ENCODE data around the gene DBNDD1.
"Not testable (repeated sequence)": the region's sequence is repeated elsewhere in the genome, so short reads cannot be mapped to it uniquely, and the experiment has no call there.

Gene DBNDD1

GRCh38 chr16:90011508-90011819, 7.8 kb downstream of the DBNDD1 start:
- TF ChIP-seq ZNF274 (IDR thresholded peaks at IDR 0.05; ENCODE audit: low read depth, low read length), result no peak
- no peak overlapping the region for H3K4me3 ChIP-seq (ENCODE audit: low read length)

DNA sequence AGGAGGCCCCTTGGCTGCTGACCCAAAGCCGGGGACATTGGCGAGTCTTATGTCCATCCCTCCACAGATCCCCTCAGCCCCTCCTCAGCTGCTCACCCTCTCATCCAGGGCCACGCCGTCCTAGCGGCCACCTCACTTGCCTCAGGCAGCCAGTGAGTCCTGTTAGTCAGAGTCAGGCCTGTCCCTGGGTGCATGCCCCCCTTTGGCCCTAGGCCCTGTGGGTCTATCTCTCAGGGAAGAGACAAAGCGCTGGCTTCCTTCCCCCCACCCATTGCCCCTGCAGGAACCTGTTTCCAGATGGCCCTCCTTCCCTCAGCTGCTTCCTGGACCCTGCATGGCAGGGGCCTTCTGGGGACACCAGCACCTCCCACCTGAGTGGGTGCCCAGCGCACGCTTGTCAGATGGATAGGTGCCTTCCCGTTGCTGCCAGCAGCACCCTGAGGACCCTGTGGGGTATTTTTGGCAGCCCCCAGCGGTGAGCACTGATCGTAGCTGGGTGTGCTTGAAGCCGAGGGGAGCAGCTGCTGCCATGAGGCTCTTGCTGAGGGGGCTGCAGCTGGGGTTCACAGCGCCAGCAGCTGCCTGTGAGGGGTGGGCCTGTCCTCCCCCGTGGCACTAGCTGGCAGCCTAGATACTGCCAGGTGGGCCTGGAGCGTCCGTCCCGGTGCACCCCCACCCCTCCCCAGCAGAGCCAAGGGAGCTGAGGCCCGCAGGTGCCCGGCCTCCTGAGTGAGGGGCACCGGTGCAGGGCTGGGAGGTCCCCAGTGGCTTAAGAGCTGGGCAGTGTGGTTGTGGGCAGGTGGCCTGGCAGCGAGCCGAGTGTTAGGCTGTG, 8.4 kb downstream of the DBNDD1 start:
- no peak overlapping the region for H3K4me3 ChIP-seq (ENCODE audit: low read length)
- TF ChIP-seq ZNF274 (IDR thresholded peaks at IDR 0.05; ENCODE audit: low read depth, low read length), result no peak

DNA sequence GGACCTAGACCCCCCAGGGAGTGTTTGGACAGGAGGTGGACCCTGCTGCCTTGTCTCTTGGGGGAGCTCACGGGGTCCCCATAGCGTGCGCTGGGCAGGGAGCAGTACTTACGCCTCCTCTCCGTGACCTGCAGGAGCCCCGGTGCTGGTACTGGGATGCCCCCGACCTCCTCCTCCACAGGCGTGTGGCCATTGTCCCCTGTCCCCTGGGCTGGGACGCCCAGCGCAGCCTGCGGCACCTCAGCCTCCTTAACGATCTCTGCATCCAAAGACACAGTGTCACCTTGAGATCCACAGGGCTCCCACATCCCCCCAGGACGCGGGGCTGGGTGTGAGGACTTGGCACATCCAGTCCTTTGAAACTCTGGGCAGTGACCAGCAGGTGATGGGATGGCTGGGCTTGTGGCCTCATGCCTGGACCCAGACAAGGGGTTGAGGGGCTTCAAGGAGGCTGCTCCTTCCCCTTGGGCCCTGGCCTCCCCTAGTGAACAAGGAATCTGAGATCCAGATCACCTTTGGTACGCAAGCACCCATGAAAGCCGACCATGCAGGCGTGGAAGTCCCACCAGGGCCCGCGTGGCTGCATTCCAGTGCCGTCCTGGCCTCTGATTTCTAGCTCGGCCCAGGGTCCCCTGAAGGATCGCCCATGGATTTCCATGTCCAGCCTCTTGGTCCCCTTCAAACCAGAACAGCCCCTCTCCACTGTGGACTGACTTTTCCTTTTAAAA, 9.9 kb downstream of the DBNDD1 start:
- no peak overlapping the region; the same call in 1 of the 2 replicates for H3K4me3 ChIP-seq (ENCODE audit: low read length)
- TF ChIP-seq ZNF274 (IDR thresholded peaks at IDR 0.05; ENCODE audit: low read depth, low read length), result no peak

DNA sequence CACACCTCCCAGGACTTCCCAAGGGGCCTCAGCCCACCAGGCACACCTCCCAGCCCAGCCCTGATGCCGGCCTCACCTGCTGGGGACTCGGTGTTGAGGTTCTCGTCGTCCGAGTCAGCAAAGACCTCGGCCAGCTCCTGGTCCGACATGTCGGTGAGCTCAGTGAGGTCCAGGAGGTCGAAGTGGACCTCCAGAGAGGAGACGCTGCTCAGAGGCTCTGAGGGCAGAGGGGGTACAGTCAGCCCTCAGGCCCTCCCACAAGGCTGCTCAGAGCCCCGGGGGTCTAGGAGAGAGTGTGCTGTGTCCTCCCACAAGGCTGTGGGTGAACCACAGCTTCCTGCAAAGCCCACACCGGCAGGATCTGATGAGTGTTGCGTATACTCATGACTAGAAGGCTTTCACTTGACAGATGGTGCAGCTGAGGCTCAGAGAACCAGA, 10.5 kb downstream of the DBNDD1 start:
- TF ChIP-seq ZNF274 (IDR thresholded peaks at IDR 0.05; ENCODE audit: low read depth, low read length), result no peak

DNA sequence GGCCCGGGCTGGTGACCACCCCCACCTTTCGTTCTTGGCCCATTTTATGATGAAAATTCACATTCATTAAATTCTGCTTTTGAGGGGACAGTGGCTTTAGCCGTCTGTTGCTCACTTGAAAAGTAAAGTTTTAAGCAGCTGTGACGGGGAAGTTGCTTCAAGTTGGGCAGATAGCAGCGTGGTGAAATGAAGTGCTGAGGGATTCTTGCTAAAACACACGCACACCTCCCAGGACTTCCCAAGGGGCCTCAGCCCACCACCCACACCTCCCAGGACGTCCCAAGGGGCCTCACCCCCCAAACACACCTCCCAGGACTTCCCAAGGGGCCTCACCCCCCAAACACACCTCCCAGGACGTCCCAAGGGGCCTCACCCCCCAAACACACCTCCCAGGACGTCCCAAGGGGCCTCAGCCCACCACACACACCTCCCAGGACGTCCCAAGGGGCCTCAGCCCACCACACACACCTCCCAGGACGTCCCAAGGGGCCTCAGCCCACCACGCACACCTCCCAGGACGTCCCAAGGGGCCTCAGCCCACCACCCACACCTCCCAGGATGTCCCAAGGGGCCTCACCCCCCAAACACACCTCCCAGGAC, 11.5 kb downstream of the DBNDD1 start:
- H3K4me3 ChIP-seq (ENCODE audit: low read length), result not testable (repeated sequence)

More for the DNA sequence above, 10.5 kb downstream of the DBNDD1 start:
- H3K4me3 ChIP-seq (ENCODE audit: low read length), result no peak overlapping the region; the same call in 1 of the 2 replicates

GRCh38 chr16:90007015-90007414, 12.2 kb downstream of the DBNDD1 start:
- TF ChIP-seq ZNF274 (IDR thresholded peaks at IDR 0.05; ENCODE audit: low read depth, low read length), result no peak
- H3K4me3 ChIP-seq (ENCODE audit: low read length), result no peak overlapping the region

DNA sequence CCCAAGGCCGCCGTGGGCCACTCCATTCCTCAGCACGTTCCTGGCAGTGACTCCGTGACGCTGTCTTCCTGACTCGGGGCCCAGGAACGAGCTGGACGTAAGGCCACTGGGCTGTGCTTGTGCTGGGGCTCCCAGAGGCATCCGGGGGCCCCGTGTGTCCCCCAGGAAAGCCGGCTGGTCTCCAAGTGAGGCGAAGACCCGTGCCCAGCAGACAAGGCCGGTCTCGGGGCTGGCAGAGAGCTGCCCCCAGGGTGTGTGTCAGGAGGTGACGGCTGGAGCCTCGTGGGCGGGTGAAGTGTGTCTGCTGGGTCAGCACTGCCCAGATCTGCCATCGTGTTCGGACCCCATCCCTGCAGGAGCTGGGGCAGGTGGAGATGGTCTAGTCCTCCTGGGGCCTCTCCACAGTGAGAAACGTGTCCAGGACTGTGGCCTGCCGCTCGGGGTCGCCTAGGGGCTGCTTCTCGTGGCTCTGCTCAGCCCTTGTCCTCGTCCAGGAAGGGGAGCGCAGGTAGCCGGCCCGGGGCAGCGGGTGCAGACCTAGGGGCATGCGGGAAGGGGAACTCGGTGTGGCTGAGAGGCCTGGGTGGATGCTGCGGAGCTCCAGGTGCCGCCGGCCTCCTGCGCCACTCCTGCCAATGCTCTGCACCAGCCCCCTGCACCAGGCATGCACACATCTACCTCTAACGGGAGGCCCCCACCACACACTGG, 13.1 kb downstream of the DBNDD1 start:
- TF ChIP-seq ZNF274 (IDR thresholded peaks at IDR 0.05; ENCODE audit: low read depth, low read length), result no peak
- no peak overlapping the region for H3K4me3 ChIP-seq (ENCODE audit: low read length)

GRCh38 chr16:90004577-90004976, 14.7 kb downstream of the DBNDD1 start:
- no peak overlapping the region for H3K4me3 ChIP-seq (ENCODE audit: low read length)
- no peak for TF ChIP-seq ZNF274 (IDR thresholded peaks at IDR 0.05; ENCODE audit: low read depth, low read length)

DNA sequence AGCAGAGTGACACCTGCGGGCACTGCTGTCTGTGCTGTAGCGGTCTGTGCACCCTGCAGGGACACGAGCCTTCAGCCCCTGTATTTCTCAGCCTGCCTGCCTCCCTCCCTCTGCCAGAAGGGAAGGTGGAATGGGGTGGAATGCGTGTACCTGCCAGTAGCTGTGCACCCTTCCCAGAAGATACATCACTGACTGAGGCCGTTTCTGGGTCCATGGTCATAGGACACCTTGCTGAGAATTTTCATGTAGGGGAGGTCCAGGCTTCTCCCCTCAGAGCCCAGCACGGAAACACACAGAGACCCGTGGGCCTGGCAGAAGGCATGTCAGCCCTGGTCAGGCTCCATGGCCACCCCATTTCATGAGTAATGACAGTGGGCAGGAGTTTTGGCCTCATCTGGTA, 16.5 kb downstream of the DBNDD1 start:
- no peak for TF ChIP-seq ZNF274 (IDR thresholded peaks at IDR 0.05; ENCODE audit: low read depth, low read length)

DNA sequence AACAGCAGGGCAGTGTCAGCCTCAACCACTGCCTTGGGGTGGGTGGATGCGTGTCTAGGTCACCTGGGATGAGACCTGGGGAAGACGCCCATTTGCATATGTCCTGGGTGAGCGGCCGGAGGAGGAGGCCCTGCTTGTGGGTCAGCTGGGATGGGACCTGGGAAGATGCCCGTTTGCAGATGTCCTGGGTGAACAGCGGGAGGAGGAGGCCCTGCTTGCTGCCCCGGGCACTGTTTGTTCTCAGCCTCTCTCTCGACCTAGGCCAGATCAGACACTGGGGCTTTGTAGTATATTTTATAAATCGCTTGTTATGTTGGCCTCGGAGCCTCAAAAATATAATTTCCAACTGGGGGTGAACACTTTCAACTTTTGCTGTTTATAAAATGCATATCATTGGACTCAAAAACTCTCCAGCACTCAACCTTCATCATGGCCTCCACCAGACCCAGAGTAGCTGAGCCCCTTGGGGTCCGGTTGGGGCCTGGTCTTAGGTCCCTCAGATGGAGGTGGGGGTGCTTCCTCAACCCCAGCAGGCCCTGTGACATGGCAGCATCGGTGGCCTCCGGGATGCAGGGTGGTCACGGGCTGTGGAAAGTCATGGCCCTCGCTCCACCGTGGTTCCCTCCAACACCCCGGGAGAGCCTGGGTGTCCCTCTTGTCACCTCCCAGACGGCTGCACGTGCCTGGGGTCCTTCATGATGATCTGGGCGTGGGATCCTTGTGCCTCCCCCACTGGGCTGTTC, 17.3 kb downstream of the DBNDD1 start:
- TF ChIP-seq ZNF274 (IDR thresholded peaks at IDR 0.05; ENCODE audit: low read depth, low read length), result no peak

More for the DNA sequence above, 16.5 kb downstream of the DBNDD1 start:
- no peak overlapping the region for H3K4me3 ChIP-seq (ENCODE audit: low read length)

DNA sequence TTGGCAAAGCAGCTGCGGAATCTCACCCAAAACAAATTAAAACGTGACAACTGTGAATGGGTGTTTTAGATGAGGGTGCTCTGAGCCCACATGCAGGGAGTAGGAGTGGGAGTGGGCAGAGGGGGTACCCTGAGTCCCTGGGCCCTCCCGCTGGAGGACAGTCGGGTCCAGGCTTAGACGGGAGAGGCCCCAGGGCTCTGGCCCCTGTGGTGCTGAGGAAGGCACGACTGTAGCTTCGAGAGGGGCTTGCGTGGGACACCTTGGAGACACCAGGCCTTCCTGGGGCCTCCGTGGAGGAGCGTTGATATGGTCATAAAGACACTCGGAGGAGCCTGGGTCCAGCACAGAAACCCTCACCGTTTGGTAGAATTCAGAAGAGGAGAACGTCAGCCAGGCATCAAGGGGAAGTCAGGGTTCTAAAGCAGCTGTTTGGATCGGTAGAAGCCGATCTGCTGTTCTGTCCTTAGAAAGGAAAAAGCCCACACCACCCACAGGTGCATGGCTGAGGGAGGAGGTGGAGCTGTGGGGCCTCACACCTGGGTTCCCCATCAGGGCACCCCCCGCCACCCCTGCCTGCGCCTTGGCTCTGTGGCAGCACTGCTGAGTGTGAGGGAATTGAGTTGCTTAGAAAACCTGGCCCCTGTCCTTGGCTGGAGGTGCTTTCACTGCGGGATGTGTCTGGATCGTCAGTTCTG, 18.4 kb downstream of the DBNDD1 start:
- no peak for TF ChIP-seq ZNF274 (IDR thresholded peaks at IDR 0.05; ENCODE audit: low read depth, low read length)
- H3K4me3 ChIP-seq (ENCODE audit: low read length), result no peak overlapping the region

More for the DNA sequence above, 17.3 kb downstream of the DBNDD1 start:
- no peak overlapping the region for H3K4me3 ChIP-seq (ENCODE audit: low read length)

- H3K4me3 ChIP-seq (ENCODE audit: low read length), result no peak overlapping the region
- TF ChIP-seq ZNF274 (IDR thresholded peaks at IDR 0.05; ENCODE audit: low read depth, low read length), result no peak
These were observed 19.3 kb downstream of the DBNDD1 start for GRCh38 chr16:89999831-90000574.

- no peak for TF ChIP-seq ZNF274 (IDR thresholded peaks at IDR 0.05; ENCODE audit: low read depth, low read length)
- no peak overlapping the region for H3K4me3 ChIP-seq (ENCODE audit: low read length)
These were observed 23.1 kb downstream of the DBNDD1 start for GRCh38 chr16:89996178-89996489.

DNA sequence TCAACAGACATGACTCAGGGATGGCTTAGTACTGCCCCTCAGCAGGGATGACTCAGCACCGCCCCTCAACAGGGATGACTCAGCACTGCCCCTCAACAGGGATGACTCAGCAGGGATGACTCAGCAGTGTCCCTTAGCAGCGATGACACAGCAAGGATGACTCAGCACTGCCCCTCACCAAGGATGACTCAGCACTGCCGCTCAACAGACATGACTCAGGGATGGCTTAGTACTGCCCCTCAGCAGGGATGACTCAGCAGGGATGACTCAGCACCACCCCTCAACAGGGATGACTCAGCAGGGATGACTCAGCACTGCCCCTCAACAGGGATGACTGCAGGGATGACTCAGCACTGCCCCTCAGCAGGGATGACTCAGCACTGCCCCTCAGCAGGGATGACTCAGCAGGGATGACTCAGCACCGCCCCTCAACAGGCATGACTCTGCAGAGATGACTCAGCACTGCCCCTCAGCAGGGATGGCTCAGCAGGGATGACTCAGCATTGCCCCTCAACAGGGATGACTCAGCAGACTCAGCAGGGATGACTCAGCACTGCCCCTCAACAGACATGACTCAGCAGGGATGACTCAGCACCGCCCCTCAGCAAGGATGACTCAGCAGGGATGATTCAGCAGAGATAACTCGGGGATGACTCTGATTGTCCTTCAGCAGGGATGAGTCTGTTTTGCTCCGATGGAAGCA, 23.6 kb downstream of the DBNDD1 start:
- not testable (repeated sequence) for H3K4me3 ChIP-seq (ENCODE audit: low read length)

DNA sequence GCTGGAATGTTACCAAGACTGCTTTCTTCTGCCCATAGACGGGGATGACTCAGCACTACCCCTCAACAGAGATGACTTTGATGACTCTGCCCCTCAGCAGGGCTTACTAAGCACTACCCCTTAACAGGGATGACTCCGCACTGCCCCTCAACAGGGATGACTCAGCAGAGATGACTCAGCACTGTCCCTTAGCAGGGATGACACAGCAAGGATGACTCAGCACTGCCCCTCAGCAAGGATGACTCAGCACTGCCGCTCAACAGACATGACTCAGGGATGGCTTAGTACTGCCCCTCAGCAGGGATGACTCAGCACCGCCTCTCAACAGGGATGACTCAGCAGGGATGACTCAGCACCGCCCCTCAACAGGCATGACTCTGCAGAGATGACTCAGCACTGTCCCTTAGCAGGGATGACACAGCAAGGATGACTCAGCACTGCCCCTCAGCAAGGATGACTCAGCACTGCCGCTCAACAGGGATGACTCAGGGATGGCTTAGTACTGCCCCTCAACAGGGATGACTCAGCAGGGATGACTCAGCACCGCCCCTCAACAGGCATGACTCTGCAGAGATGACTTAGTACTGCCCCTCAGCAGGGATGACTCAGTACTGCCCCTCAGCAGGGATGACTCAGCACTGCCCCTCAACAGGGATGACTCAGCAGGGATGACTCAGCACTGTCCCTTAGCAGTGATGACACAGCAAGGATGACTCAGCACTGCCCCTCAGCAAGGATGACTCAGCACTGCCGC, 24.4 kb downstream of the DBNDD1 start:
- H3K4me3 ChIP-seq (ENCODE audit: low read length), result not testable (repeated sequence)

All from GM08714 (cell line).